K562 (cell line): ENCODE measurements around the gene NAA80. TPM values are rescaled to one million over a fixed set of nuclear protein-coding genes. Genes with fewer than 3 reads are reported as not detected.

ENCODE experiments used
- CHD7 ChIP-seq: fragments of 200-600 bp; sonication (generic); IDR thresholded peaks from one replicate; pipeline ENCODE4 v1.6.1; 2012; ENCODE audit warnings: mild to moderate bottlenecking, low read depth, low read length, inconsistent platforms
- DMBX1 ChIP-seq: fragments of 250-450 bp; sonication (Bioruptor Pico); IDR thresholded peaks from 2 replicates; pipeline ENCODE4 v1.8.0; 2022; ENCODE audit warnings: inconsistent platforms, mild to moderate bottlenecking, moderate library complexity, borderline replicate concordance
- MXI1 ChIP-seq: IDR thresholded peaks from 2 replicates; pipeline ENCODE4 v1.6.1; 2011; ENCODE audit warnings: low read depth, mild to moderate bottlenecking, improper control_type of control experiment, low read length
- POLR3A ChIP-seq: IDR thresholded peaks from 2 replicates; pipeline ENCODE4 v1.6.1; 2011; ENCODE audit warnings: borderline replicate concordance, mild to moderate bottlenecking, moderate library complexity; ENCODE audit not compliant: insufficient read length, insufficient read depth; ENCODE audit errors: extremely low read depth
- REST ChIP-seq, 2 experiments: fragments of 450-650 bp; formaldehyde crosslinking in 1 of 2; IDR thresholded peaks; 2 replicates each; pipeline versions ENCODE4 v1.4.0 to v1.6.1; 2014 to 2020; ENCODE audit warnings: mild to moderate bottlenecking in 2 of 2, borderline replicate concordance in 1 of 2, low read depth in 1 of 2
- TAL1 ChIP-seq: fragments of 450-650 bp; IDR thresholded peaks from 2 replicates; pipeline ENCODE4 v1.6.1; 2016; ENCODE audit warnings: mild to moderate bottlenecking
- polyA plus RNA-seq, 8 experiments: library from polyadenylated mRNA; depleted of rRNA in 4 of 8; stranded (reverse) in 5 of 8; unstranded in 3 of 8; fragments of >200 nt; fragmentation: Nextera tagmentation in 2 of 8; fragmentation: Illumina TruSeq in 1 of 8; extraction: Ambion mirVana in 2 of 8; extraction: Trizol in 1 of 8; gene quantifications; 2 replicates each; pipeline versions ENCODE4 v1.2.1 to v1.2.3, GENCODE V29; 2011 to 2014; ENCODE audit warnings: inconsistent platforms in 1 of 8, missing spikeins in 1 of 8
- total RNA-seq, 7 experiments: library from RNA; depleted of rRNA in 6 of 7; stranded (reverse); fragments of >200 nt in 6 of 7; fragmentation: Illumina TruSeq in 2 of 7; extraction: Trizol in 2 of 7; gene quantifications; 2 replicates each; pipeline versions ENCODE4 v1.2.1 to v1.2.3, GENCODE V29; 2011 to 2021; ENCODE audit warnings: low replicate concordance in 1 of 7

NAA80 gene
- total and polyA plus RNA-seq, 9 of the 15 experiments (the other 6 are each of a cell fraction or from before 2014, with no cell fraction given): 0.82 to 24.0 (median 8.6) TPM

DNA sequence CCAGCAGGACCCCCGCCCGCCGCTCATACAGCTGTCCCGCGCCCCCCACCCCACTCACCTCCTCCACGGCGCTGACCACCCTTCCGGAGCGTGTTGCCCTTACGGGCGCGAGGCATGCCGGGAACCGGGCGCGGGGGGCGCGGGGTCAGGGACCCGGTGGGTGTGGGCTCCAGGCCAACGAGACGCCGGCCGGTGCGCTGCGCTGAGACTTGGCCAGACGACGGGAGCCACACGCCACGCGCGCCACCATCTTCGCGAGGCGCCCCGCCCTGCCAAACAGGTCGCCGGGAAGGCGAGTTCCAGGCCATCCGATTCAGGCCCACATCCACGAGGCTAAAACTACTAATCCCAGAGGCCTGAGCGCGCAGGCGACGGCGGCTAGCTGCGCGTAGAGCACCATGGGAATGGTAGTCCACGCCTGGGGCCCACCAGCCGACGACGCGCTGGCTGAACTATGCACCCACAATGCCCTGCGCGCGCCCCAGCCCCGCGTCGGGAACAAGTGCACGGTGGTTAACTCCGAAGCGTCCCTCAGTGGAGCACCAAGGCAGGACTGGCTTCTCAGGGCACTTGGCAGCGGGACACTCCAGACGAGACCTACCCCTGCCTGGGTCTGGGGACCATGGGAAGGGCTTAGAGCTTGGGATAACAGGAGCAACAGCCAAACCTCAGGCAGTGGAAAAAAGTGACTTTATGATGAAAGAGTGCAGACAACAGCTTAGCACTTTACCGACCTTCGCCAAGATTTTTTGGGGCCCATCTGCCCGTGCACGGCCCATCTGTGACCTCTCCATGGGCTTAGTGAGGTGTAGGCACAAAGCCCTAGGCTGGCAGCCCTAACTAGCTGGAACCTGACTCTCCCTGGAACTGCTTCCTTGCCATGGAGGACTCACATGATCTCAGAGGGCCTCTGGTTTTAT, 6.8 kb downstream of the NAA80 start, which contains the start of gene IFRD2 (continued):
- TF ChIP-seq REST (IDR thresholded peaks at IDR 0.05; ENCODE audit: borderline replicate concordance): no peak
- peak; percentile 55; the same call in 1 of the 2 replicates for TF ChIP-seq REST (CRISPR knock-in tag; IDR thresholded peaks at IDR 0.05; ENCODE audit: low read depth)
- peak; percentile 90 for TF ChIP-seq MXI1
- TF ChIP-seq DMBX1 (CRISPR knock-in tag): peak; percentile 94
- no peak for TF ChIP-seq POLR3A
- no peak for TF ChIP-seq CHD7
- no peak for TF ChIP-seq TAL1
